Astrocyte of the cerebellum (primary cell): ENCODE measurements around the gene PPOX.
A peak's percentile ranks its signal among the peaks of the same experiment; 100 is the strongest.

Experiments used
- DNase-seq: peaks from one replicate; pipeline ENCODE4 v3.0.0-alpha.2; 2011; ENCODE audit warnings: low read depth
- H3K4me3 ChIP-seq: 2 replicates; pipeline ENCODE4 v1.5.1; 2011; ENCODE audit warnings: mild to moderate bottlenecking, low read depth, low read length, moderate library complexity
- in situ Hi-C: cut with HindIII; loops from 2 replicates; pipeline ENCODE4 v1.10.0; 2017; ENCODE audit warnings: low sequenced_read_pairs
- TF ChIP-seq, protein P1 (sequence below): IDR thresholded peaks from 2 replicates; pipeline ENCODE4 v1.5.1; 2012; ENCODE audit warnings: low read length, low read depth, moderate library complexity, mild to moderate bottlenecking; ENCODE audit errors: missing control alignments

Gene PPOX

DNA sequence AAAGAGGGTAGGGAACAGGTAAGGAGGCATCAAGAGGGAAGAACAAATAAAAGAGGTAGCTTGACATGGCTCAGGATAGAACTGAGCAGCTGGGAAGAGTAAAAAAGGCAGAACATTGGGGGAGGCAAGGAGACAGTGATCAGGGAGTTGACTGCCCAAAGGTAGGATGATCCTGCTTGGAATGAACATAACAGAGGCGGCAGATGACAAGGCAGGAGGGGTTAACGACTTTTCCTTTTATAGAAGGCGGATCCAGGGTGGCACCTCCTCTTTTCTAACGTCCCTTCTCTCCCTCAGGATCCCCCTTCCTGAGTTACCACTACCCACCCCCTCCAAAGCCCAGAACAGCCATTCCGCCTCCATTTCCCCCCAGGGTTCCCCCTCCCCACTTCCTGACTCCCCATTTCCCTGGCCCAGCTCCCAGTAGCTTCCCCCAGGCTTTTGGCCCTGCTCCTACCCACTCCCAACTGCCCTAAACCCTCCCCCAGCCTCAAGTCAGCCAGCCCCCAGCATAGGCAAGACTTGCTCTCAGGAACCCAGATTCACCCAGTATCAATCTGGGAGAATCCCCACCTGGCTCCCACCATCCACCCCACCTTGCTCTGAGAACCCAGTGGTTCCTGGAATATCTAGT lies 33.4 kb downstream of the PPOX start:
- in situ Hi-C loops, result loop anchor here (25.0 kb wide), 1 partner anchor 538 kb away; the partner anchor contains the start of gene DUSP12
- H3K4me3 ChIP-seq, result no peak overlapping the region
- DNase-seq, result no peak
- TF ChIP-seq, protein P1, sequence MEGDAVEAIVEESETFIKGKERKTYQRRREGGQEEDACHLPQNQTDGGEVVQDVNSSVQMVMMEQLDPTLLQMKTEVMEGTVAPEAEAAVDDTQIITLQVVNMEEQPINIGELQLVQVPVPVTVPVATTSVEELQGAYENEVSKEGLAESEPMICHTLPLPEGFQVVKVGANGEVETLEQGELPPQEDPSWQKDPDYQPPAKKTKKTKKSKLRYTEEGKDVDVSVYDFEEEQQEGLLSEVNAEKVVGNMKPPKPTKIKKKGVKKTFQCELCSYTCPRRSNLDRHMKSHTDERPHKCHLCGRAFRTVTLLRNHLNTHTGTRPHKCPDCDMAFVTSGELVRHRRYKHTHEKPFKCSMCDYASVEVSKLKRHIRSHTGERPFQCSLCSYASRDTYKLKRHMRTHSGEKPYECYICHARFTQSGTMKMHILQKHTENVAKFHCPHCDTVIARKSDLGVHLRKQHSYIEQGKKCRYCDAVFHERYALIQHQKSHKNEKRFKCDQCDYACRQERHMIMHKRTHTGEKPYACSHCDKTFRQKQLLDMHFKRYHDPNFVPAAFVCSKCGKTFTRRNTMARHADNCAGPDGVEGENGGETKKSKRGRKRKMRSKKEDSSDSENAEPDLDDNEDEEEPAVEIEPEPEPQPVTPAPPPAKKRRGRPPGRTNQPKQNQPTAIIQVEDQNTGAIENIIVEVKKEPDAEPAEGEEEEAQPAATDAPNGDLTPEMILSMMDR, result no peak

DNA sequence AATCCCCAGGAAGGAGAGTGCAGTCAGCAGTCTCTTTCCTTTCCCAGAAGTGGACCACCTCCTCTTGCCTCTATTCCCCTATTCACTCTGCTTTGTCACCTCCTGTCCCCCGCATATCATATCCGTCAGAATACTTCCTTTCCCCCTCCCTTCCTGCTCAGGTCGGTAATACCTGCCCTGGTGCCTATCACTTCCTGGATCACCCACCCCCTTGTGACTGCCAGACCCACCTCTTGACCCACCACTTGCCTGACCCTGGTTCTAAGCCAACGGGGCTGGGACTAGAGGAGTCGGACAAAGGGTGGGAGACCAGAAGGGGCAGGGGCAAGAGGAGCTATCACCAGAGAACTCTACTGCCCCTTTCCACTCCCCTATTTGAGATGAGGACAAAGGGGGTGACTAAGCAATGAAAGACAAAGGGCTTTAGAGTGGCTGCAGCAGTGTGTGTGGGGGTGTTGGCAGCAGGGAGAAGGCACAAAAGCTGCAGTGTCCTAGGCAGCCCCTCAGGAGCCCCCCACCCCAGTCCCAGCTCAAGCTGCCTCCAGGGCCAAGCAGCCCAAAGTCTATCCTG lies 34.3 kb downstream of the PPOX start:
- in situ Hi-C loops, result loop anchor here (25.0 kb wide), 1 partner anchor 537 kb away; the partner anchor contains the start of gene DUSP12
- no peak overlapping the region for H3K4me3 ChIP-seq
- no peak for DNase-seq
- TF ChIP-seq, protein P1, result no peak

DNA sequence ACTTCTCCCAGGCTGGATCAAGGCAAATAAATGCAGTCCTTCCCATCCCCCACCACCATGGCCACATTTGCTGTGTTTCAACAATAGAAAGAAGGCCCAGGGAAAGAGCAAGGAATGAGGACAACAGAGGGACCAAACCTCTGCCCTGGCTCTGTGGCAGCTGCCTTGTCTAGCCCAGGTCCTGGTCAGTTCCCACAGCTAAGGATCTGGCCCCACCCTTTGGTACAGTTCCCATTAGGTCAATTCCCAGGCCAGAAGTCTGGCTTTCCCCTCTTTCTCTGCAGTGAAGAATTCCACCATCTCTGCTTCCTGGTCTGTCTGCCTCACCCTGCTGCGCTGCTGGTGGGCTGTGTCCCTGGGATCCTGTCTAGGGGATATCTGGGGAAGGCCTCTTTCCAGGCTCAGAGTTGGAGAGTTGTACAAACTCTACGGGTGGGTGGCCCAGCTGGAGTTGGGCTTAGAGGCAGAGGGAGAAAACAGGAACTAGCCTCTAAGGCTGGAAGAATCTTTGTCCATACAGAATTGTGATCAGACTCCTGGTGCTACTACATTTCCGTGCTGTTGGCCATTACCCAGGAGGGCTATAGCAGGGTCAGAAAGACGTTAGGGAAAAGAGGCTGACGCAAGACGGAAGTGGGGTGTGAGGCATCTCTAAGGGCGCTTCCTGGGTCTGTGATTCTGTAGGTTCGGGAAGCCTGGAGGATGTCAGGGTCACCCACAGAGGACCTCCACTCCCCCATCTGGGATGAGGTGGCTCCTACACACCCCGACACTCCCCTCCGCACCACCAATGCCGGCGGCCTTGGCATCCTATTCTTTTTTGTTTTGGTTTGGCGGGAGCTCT lies 35.0 kb downstream of the PPOX start:
- DNase-seq, result no peak
- in situ Hi-C loops, result loop anchor here (25.0 kb wide), 1 partner anchor 536 kb away; the partner anchor contains the start of gene DUSP12
- H3K4me3 ChIP-seq, result peak overlapping the region; percentile 97
- TF ChIP-seq, protein P1, result no peak

DNA sequence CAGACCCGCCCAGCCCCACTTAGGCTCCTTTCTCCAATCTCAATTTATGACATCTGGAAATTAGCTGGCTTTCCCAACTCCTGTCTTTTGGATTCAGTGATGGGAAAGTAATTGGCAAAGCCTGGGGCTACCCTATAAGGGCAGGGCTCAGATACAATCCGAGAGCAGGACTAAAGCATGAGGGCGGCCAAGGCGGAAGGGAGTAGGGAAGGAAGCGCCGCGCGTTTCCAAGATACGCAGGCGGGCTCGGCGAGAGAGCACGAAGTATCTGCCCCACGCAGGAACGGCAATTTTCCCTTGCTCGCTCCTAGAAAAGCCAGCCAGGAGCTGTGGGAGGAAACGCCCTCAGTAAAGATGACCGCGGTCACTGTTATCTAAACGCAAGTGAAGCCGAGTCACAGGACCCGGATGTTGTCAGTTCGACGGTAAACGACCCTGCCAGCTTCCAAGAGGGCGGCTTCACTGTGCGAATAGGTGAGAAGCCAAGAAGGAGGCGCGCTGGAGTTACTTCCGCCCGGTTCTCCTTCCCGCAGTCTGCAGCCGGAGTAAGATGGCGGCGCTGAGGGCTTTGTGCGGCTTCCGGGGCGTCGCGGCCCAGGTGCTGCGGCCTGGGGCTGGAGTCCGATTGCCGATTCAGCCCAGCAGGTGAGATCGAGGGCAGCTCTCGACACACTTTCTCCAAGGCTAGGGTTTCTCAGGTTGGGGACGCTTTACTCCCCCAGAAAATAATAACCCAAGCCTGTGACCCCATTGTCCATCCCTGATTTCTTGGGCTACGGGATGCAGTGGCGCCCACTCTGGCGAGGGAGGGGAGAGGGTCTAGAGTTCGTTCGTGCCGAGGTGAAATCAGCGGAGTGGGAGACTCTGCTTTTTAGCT lies 35.8 kb downstream of the PPOX start, which contains the start of gene NDUFS2:
TSS of gene NDUFS2 (plus strand) at position 532 of the 877 bp plus-strand sequence. CDS start at position 551, 19 bp downstream.
- TF ChIP-seq, protein P1, result peak; percentile 57
- in situ Hi-C loops, result loop anchor here (25.0 kb wide), 1 partner anchor 535 kb away; the partner anchor contains the start of gene DUSP12
- peak; percentile 99 for DNase-seq
- peak within 1 kb of the TSS; percentile 97 for H3K4me3 ChIP-seq

DNA sequence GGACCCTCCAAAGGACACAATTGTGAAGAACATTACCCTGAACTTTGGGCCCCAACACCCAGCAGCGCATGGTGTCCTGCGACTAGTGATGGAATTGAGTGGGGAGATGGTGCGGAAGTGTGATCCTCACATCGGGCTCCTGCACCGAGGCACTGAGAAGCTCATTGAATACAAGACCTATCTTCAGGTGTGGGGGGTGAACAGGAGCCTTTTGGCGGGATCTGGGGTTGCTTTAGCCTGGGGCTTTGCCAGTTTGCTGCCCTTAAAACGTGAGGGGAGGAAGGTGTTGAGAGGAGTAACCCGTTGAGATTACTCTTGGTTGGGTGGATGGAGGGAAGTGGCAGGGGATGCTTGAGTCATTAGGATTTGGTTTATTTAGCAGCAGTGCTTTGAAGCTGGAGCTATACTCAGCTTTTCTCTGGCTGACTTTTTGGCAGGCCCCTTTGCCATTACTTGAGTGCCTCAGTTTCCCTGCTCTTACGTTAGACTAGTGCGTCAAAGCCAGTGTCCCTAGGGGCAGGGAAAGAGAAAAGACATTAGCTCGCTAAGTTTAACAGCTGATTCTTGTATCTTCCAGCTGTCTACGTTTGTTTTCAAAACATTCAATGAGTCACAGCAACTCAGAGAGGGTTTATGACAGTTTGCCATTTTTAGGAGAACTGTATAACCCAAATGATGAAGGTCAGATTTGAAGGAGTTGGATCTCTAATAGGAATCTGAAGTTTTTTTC lies 40.4 kb downstream of the PPOX start:
- in situ Hi-C loops, result loop anchor here (5.0 to 25.0 kb wide), 3 partner anchors 96 to 531 kb away; partner anchors contain the start of gene DUSP12
- no peak for DNase-seq
- no peak overlapping the region for H3K4me3 ChIP-seq
- TF ChIP-seq, protein P1, result no peak
